GM04503 (cell line): ENCODE results near the gene CLNK.
"Not testable (repeated sequence)": the region's sequence is repeated elsewhere in the genome, so short reads cannot be mapped to it uniquely, and the experiment has no call there.

Experiments
- DNase-seq: peaks from one replicate; pipeline ENCODE4 v3.0.0-alpha.2; 2012; ENCODE audit warnings: low read depth

The CLNK gene

GRCh38 chr4:10662937-10663336 is 21.6 kb downstream of the CLNK start:
- no peak for DNase-seq

DNA sequence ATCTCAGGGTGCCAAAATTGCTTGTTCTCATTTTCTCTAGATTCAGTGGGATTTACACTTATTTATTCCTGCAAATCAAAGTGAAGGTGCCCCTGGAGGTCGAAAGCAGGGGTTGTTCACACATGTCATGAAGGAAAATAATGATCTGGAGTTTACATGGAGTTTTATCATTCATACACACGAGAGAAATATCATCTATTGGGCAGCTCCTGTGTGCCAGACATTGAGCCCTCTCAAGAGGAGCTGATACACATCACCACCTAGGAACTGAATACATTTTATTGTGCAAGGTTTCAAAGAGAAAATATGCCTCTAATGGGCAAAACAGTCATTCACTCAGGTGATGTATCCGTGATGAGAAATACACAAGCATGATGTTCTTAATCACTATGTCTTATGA is 23.5 kb downstream of the CLNK start:
- no peak for DNase-seq

GRCh38 chr4:10659251-10659650 is 25.3 kb downstream of the CLNK start:
- DNase-seq = no peak

- no peak for DNase-seq
Measured at GRCh38 chr4:10656988-10657387, 27.6 kb downstream of the CLNK start.

DNA sequence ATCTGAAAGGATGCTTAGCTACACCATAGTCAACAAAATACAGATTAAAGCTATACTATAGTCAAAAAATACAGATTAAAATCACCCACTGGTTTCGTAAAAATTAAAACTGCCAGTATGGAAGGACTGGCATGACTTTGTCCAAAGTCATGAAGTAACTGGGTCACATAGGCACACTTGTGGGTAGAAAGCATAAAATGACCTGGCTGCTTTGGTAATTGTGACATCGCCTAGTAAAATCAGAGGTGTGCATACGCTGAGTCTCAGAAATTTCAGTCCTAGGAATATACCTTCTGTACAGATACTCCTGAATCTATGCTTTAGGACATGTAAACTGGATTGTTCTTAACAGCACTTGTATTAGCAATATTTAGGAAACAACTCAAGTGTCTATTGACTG is 28.1 kb downstream of the CLNK start:
- no peak for DNase-seq

- no peak for DNase-seq
Measured at GRCh38 chr4:10655968-10656367, 28.6 kb downstream of the CLNK start.

DNA sequence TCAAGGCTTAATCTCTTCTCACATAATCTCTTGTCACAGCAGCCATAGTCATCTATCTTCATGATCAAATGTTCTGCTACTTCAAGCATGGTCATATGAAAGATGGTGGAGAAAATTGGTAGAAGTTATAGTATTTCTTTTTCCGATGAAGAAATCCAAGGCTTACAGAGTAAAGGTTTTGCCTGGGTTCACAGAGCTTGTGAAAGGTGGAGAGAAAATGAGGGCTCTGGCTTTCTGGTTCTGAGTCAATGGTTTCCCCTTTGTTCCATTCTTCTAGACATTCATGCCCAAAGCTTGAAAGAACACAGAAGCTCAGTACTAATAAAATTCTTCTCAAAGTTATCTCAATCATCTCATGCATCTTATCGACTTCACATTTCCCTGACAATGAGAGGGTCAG is 36.1 kb downstream of the CLNK start:
- DNase-seq = no peak

- DNase-seq = no peak
Measured at GRCh38 chr4:10647846-10648245, 36.7 kb downstream of the CLNK start.

GRCh38 chr4:10643600-10644425 is 40.8 kb downstream of the CLNK start:
- DNase-seq = no peak

DNA sequence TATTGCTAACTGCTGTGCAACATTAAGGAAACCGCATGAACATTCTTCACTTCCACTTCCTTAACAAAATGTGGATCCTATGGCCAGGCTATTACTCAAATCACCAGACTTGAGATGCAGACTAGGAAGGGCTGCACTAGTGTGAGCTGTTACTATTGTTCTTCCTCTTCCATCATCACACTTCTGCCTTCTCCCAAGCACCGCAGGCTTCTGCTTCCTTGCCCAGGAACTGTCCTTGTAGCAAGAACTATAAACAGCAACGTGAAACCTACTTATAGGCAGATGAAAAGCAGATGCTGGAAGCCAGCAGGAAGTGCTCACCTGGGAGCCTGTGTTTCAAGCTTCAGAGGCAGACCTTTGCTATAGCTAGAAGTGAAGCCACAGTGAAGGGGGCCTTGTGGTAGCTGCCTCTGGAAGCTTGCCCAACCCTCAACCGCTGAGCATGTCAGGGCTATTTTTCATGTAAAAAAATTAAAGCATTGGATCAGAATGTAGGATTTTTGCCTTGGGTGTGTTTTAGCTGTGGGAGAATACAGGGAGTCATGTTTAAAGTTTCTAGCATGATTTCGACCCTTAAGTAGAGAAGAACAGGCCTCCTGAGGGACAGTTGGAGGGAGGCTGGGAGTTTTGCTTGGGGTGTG is 43.9 kb downstream of the CLNK start:
- DNase-seq = no peak

GRCh38 chr4:10639664-10640063 is 44.9 kb downstream of the CLNK start:
- DNase-seq = no peak

- no peak for DNase-seq
Measured at GRCh38 chr4:10639100-10639499, 45.5 kb downstream of the CLNK start.

DNA sequence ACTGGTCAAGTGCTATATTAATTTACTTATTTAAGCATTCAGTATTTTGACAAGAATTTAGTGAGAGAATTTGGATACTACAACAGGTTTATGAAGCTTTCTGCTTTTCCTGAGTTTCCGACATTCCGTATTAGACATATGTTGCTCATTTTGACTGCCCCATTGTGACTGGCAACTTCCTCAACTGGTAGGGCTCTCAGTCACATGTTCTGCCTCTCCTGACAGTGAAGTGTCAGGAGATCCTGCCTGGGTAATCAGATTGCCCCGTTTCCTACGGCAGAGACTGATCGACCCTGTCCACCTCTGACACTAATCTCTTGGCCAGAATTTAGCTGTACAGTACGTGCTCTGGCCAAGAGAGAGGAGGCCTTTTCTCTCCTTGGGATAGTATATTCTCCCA is 49.5 kb downstream of the CLNK start:
- no peak for DNase-seq

- DNase-seq = no peak
Measured at GRCh38 chr4:10629394-10629793, 55.2 kb downstream of the CLNK start.

DNA sequence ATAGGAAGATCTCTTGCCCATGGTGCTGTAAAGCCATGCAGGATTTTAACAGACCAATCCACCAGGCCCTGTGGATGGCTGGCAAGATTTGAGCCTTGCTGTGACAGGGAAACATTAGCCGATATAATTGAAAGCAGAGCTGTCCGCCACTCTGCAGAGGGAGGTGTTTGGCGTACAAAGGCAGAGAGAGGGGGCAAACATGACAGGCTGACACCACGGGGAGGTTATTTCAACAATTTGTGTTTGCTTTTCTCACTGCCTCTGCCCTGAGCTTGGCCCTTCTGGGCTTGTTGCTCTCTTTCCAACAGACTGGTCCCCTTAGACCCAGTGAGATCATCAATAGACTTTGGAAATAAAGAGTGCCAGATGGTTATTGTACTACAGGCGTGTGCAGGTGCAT is 59.4 kb downstream of the CLNK start:
- no peak for DNase-seq

DNA sequence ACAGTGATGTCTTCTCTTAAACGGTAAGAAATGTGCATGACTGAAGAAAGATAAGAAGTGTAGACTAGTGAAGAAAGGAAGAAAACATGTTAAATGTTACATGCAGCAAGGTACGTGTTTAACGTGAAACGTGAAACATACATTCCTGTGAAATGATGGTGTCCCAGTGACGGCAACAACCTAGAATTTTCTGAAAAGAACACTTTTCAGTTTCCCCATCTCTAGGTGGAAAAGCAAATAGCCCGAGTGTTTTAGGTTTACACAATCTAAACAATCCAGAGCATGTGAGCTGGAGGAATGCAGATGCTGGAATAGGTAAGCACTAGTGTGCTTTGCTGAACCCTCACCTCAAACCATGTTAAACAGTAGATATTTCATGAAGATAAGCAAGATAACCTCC is 60.7 kb downstream of the CLNK start:
- DNase-seq = no peak

DNA sequence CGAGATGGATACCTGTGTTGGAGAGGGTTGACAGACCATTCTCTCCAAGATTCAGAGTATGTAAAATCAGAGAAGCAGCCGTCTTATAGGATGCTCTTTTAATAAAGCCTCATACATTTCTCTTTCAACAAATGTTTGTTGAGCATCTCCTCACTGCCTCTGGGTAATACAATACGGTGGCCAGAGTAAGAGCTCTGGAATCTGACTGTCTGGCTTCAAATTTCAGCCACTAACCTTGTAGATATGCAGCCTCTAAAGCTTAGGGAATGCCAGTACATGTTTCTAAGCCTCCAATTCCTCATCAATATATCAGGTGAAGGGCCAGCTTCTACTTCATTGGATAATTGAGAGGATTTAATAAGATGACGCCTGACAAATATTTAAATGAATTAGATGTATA is 61.3 kb downstream of the CLNK start:
- DNase-seq = no peak

DNA sequence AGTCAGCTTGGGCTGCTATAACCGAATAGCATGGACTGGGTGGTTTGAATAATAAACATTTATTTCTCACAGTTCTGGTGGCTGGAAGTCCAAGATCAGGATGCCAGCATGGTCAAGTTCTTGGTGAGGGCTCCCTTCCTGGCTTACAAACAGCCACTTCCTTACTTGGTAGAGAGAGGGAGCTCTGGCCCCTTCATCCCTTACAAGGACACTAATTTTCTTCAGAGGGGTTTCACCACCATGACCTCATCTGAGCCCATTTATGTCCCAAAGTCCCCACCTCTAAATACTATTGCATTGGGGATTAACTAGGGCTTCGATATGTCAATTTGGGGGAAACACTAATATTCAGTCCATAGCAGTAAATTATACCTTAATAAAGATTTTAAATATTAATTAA is 61.8 kb downstream of the CLNK start:
- DNase-seq = no peak

DNA sequence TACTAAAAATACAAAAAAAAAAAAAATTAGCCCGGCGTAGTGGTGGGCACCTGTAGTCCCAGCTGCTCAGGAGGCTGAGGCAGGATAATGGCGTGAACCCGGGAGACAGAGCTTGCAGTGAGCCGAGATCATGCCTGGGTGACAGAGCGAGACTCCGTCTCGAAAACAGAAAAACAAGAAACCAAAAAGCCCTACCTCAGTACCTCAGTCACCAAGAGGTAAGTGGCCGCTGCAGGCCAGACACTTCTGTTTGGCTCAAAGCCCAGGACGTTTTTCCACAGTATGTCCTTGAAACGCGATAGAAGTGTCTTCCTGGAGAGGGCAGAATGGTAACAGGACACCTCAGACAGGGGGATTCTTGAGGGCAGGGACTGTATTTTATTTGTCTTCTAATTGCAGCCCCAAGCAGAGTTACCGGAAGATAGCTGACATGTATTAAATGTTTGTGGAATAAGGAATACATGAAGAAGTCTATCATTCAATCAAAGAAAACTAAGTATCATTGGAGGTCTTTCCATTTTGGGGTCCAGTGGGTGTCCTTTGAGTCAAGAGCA is 63.6 kb downstream of the CLNK start:
- DNase-seq = no peak

DNA sequence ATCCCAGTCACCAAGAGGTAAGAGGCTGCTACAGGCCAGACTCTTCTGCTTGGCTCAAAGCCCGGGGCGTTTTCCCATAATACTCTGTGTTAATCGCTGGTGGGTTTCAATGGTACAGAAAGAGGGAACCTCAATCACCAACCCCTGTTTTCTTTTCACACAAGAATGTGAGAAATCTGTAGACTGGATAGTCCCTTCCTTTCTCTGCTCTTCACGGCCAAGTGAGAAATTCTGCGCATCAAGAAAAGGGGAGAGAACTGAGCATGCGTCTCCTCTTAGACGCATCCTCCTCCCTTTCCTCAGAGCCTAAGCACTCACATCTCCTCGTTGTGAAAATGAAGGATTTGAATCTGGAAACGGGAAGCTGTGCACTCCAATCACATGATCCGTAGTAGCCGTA is 64.7 kb downstream of the CLNK start:
- no peak for DNase-seq

- DNase-seq = no peak
Measured at GRCh38 chr4:10619220-10619619, 65.3 kb downstream of the CLNK start.

DNA sequence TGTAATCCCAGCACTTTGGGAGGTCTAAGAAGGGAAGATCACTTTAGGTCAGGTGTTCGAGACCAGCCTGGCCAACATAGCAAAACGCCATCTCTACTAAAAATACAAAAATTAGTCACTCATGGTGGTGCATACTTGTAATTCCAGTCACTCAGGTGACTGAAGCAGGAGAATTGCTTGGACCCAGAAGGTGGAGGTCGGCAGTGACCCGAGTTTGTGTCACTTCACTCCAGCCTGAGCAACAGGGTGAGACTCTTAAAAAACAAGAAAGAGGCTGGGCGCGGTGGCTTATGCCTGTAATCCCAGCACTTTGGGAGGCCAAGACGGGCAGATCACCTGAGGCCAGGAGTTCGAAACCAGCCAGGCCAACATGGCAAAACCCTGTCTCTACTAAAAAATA is 69.6 kb downstream of the CLNK start:
- not testable (repeated sequence) for DNase-seq

DNA sequence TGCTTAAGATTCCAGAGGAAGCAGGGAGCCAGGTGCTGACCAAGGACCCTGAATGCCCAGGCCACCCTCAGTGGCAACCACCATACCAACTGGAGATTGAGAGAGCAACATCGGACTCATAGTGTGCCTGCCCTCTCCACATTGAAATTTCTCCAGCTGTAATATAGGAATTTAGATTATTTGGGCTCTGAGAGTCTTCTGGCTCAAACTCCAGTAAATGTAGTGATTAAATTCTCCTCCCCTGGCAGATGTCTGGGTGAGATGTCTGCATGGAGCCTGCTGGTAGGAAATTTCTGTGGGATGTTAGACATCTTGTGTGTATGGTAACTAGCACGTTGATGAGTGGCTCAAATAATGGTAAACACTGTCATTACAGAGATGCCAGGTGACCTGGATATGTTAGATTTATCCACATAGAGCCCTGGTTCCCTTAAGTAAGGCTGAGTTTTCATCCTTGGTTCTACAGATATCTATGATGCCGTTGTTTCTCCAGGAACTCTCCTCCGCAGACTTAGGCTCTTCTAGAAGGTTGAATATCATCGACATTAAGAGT is 70.6 kb downstream of the CLNK start:
- no peak for DNase-seq
